HG02970 (cell line): Measurements from ENCODE around the gene MYL4.
A peak's percentile ranks its signal among the peaks of the same experiment; 100 is the strongest.
"Not testable (repeated sequence)": the region's sequence is repeated elsewhere in the genome, so short reads cannot be mapped to it uniquely, and the experiment has no call there.

Source experiments
- ATAC-seq: cut with Tn5 transposase; IDR thresholded peaks from one replicate; pipeline ENCODE4 v1.9.1; 2021; ENCODE audit warnings: mild to moderate bottlenecking, moderate library complexity, moderate number of reproducible peaks; ENCODE audit not compliant: unreplicated experiment, low FRiP score

MYL4 gene

GRCh38 chr17:47208744-47209488, at the start of gene MYL4:
Gene MYL4 (plus strand): TSS chr17:47209348. CDS start chr17:47209423, 75 bp downstream.
- no peak for ATAC-seq

- no peak for ATAC-seq
Observed at GRCh38 chr17:47162013-47162622, 47.0 kb upstream of the MYL4 start.

- no peak for ATAC-seq
Observed at GRCh38 chr17:47164263-47164662, 44.9 kb upstream of the MYL4 start.

GRCh38 chr17:47165137-47165536, 44.0 kb upstream of the MYL4 start:
- ATAC-seq = no peak

GRCh38 chr17:47166854-47167253, 42.3 kb upstream of the MYL4 start:
- ATAC-seq = not testable (repeated sequence)

GRCh38 chr17:47168896-47169295, 40.3 kb upstream of the MYL4 start:
- ATAC-seq = not testable (repeated sequence)

- ATAC-seq = no peak
Observed at GRCh38 chr17:47170710-47171109, 38.4 kb upstream of the MYL4 start.

GRCh38 chr17:47172696-47173565, 36.2 kb upstream of the MYL4 start:
- ATAC-seq = no peak

- ATAC-seq = not testable (repeated sequence)
Observed at GRCh38 chr17:47174823-47175222, 34.3 kb upstream of the MYL4 start.

GRCh38 chr17:47176389-47176826, 32.7 kb upstream of the MYL4 start:
- no peak for ATAC-seq

GRCh38 chr17:47177261-47177660, 31.9 kb upstream of the MYL4 start:
- ATAC-seq = no peak

- ATAC-seq = no peak
Observed at GRCh38 chr17:47179141-47179540, 30.0 kb upstream of the MYL4 start.

- ATAC-seq = no peak
Observed at GRCh38 chr17:47180337-47180736, 28.8 kb upstream of the MYL4 start.

GRCh38 chr17:47180988-47181387, 28.2 kb upstream of the MYL4 start:
- ATAC-seq = not testable (repeated sequence)

- no peak for ATAC-seq
Observed at GRCh38 chr17:47184681-47185080, 24.5 kb upstream of the MYL4 start.

GRCh38 chr17:47188271-47188875, 20.8 kb upstream of the MYL4 start:
- no peak for ATAC-seq

- ATAC-seq = peak; percentile 95
Observed at GRCh38 chr17:47188876-47189731, 20.0 kb upstream of the MYL4 start, which contains the start of gene CDC27. Gene CDC27 (minus strand): TSS chr17:47189295. CDS start chr17:47189172, 123 bp downstream.

- no peak for ATAC-seq
Observed at GRCh38 chr17:47189732-47190237, 19.4 kb upstream of the MYL4 start.

- no peak for ATAC-seq
Observed at GRCh38 chr17:47190243-47190642, 18.9 kb upstream of the MYL4 start.
